Mesenchymal stem cell (in vitro differentiated cells and primary cell): ENCODE measurements around the gene DIAPH2.
A peak's percentile ranks its signal among the peaks of the same experiment; 100 is the strongest.

Experiments used
- DNase-seq: peaks from one replicate; pipeline ENCODE4 v3.0.0-alpha.2; 2013
- H2AFZ ChIP-seq: one replicate; pipeline ENCODE4 v1.6.1; 2013; ENCODE audit warnings: low read depth, mild to moderate bottlenecking, control low read depth, inconsistent platforms, low read length, moderate library complexity
- H2AK5ac ChIP-seq: 2 replicates; pipeline ENCODE4 v1.6.1; 2013; ENCODE audit warnings: low read length, moderate library complexity, mild to moderate bottlenecking, inconsistent platforms; ENCODE audit not compliant: severe bottlenecking
- H2BK120ac ChIP-seq: one replicate; pipeline ENCODE4 v1.6.1; 2013; ENCODE audit warnings: low read depth, mild to moderate bottlenecking, inconsistent platforms, low read length, moderate library complexity
- H2BK12ac ChIP-seq, 2 experiments: one replicate each; pipeline ENCODE4 v1.6.1; 2013; ENCODE audit warnings: inconsistent platforms in 2 of 2, low read length in 2 of 2, mild to moderate bottlenecking in 2 of 2, moderate library complexity in 2 of 2, control low read depth in 1 of 2
- H2BK15ac ChIP-seq: one replicate; pipeline ENCODE4 v1.6.1; 2013; ENCODE audit warnings: mild to moderate bottlenecking, low read depth, inconsistent platforms; ENCODE audit not compliant: poor library complexity, severe bottlenecking
- H2BK5ac ChIP-seq: 2 replicates; pipeline ENCODE4 v1.6.1; 2013; ENCODE audit warnings: low read depth, mild to moderate bottlenecking, low read length, control low read depth, inconsistent platforms; ENCODE audit not compliant: poor library complexity, severe bottlenecking
- H3K14ac ChIP-seq, 2 experiments: one replicate each; pipeline ENCODE4 v1.6.1; 2013; ENCODE audit warnings: inconsistent platforms in 2 of 2, low read length in 2 of 2, control low read depth in 1 of 2, mild to moderate bottlenecking in 1 of 2, moderate library complexity in 1 of 2
- H3K18ac ChIP-seq, 2 experiments: one replicate each; pipeline ENCODE4 v1.6.1; 2013; ENCODE audit warnings: inconsistent platforms in 2 of 2, low read length in 2 of 2, control low read depth in 1 of 2, low read depth in 1 of 2, mild to moderate bottlenecking in 1 of 2
- H3K23ac ChIP-seq, 2 experiments: one replicate each; pipeline ENCODE4 v1.6.1; 2013; ENCODE audit warnings: inconsistent platforms in 2 of 2, low read length in 2 of 2, mild to moderate bottlenecking in 2 of 2, moderate library complexity in 2 of 2, control low read depth in 1 of 2
- H3K27ac ChIP-seq: 2 replicates; pipeline ENCODE4 v1.5.1; 2013; ENCODE audit warnings: mild to moderate bottlenecking, moderate library complexity, low read length, control low read depth, inconsistent platforms; ENCODE audit not compliant: poor library complexity, severe bottlenecking
- H3K27me3 ChIP-seq, 2 experiments: 2 replicates each; pipeline versions ENCODE4 v1.6.1 to v1.7.0; 2013; ENCODE audit warnings: low read length in 2 of 2, mild to moderate bottlenecking in 2 of 2, moderate library complexity in 2 of 2, control low read depth in 1 of 2, inconsistent platforms in 1 of 2; ENCODE audit not compliant: control insufficient read depth in 1 of 2, insufficient read depth in 1 of 2
- H3K36me3 ChIP-seq, 2 experiments: 2 replicates each; pipeline versions ENCODE4 v1.6.1 to v1.7.0; 2013; ENCODE audit warnings: low read length in 2 of 2, control low read depth in 1 of 2, inconsistent platforms in 1 of 2, low read depth in 1 of 2, mild to moderate bottlenecking in 1 of 2; ENCODE audit not compliant: insufficient read depth in 2 of 2, control insufficient read depth in 1 of 2
- H3K4ac ChIP-seq, 2 experiments: one replicate each; pipeline ENCODE4 v1.6.1; 2013; ENCODE audit warnings: inconsistent platforms in 2 of 2, low read length in 2 of 2, mild to moderate bottlenecking in 2 of 2, moderate library complexity in 2 of 2, control low read depth in 1 of 2, low read depth in 1 of 2
- H3K4me1 ChIP-seq: 2 replicates; pipeline ENCODE4 v1.6.1; 2013; ENCODE audit warnings: low read depth, low read length, control low read depth; ENCODE audit not compliant: control insufficient read depth, insufficient read depth
- H3K4me2 ChIP-seq: 2 replicates; pipeline ENCODE4 v1.6.1; 2013; ENCODE audit warnings: low read length, mild to moderate bottlenecking, inconsistent platforms; ENCODE audit not compliant: poor library complexity, severe bottlenecking
- H3K4me3 ChIP-seq, 2 experiments: 2 replicates each; pipeline versions ENCODE4 v1.5.1 to v1.7.0; 2013; ENCODE audit warnings: low read length in 2 of 2, mild to moderate bottlenecking in 2 of 2, control low read depth in 1 of 2, low read depth in 1 of 2; ENCODE audit not compliant: insufficient read depth in 1 of 2
- H3K79me1 ChIP-seq: replicated peaks from 2 replicates; pipeline ENCODE4 v1.6.1; 2013; ENCODE audit warnings: mild to moderate bottlenecking, control low read depth, low read length, inconsistent platforms; ENCODE audit not compliant: poor library complexity, severe bottlenecking
- H3K9ac ChIP-seq: 2 replicates; pipeline ENCODE4 v1.7.0; 2013; ENCODE audit warnings: mild to moderate bottlenecking, low read length, moderate library complexity
- H3K9me3 ChIP-seq: 2 replicates; pipeline ENCODE4 v1.7.0; 2013; ENCODE audit warnings: mild to moderate bottlenecking, low read length; ENCODE audit not compliant: control insufficient read depth
- H4K8ac ChIP-seq: one replicate; pipeline ENCODE4 v1.6.1; 2013; ENCODE audit warnings: inconsistent platforms, mild to moderate bottlenecking, low read length, moderate library complexity
- H4K91ac ChIP-seq: one replicate; pipeline ENCODE4 v1.6.1; 2013; ENCODE audit warnings: mild to moderate bottlenecking, low read length, inconsistent platforms
- WGBS: methylation state at CpG from one replicate; pipeline ENCODE4 v1.1.7; 2013; ENCODE audit warnings: mixed read lengths; 5-methylcytosine and 5-hydroxymethylcytosine counted together

The DIAPH2 gene

GRCh38 chrX:97538745-97539144, 854.1 kb downstream of the DIAPH2 start:
- no peak overlapping the region for H3K23ac ChIP-seq
- no peak overlapping the region for H4K91ac ChIP-seq
- no peak overlapping the region for H2AK5ac ChIP-seq
- no peak overlapping the region for H3K9ac ChIP-seq
- no peak overlapping the region for H3K4me3 ChIP-seq
- no peak overlapping the region for H3K4ac ChIP-seq
- H3K27ac ChIP-seq = no peak overlapping the region
- no peaks in the 10 kb centered on the region for H3K27me3 ChIP-seq
- no peak overlapping the region for H2BK12ac ChIP-seq
- no peak overlapping the region for H2AFZ ChIP-seq
- H4K8ac ChIP-seq = no peak overlapping the region
- no peak overlapping the region for H3K14ac ChIP-seq
- H3K4me2 ChIP-seq = no peak overlapping the region
- WGBS = 100% methylated on average over 1 of the region's 3 CpGs
- H2BK15ac ChIP-seq = no peak overlapping the region
- no peak overlapping the region for H3K18ac ChIP-seq
- no peak for DNase-seq
- H2BK5ac ChIP-seq = no peak overlapping the region
- no peaks in the 10 kb centered on the region for H3K4me1 ChIP-seq
- H3K36me3 ChIP-seq = no peaks in the 10 kb centered on the region
- no peaks in the 10 kb centered on the region for H3K79me1 ChIP-seq
- H2BK120ac ChIP-seq = no peak overlapping the region
- H3K9me3 ChIP-seq = no peaks in the 10 kb centered on the region

- Histone ChIP-seq H4K91ac (no peak overlapping the region), H2BK120ac (no peak overlapping the region), H3K79me1 (no peaks in the 10 kb centered on the region), H3K27me3 (no peaks in the 10 kb centered on the region), H3K9me3 (no peaks in the 10 kb centered on the region), H4K8ac (no peak overlapping the region), H3K18ac (no peak overlapping the region), H3K14ac (no peak overlapping the region), H3K4me2 (no peak overlapping the region), H2AFZ (no peak overlapping the region), H3K23ac (no peak overlapping the region), H3K27ac (no peak overlapping the region), H2BK12ac (no peak overlapping the region), H2BK5ac (no peak overlapping the region), H3K36me3 (no peaks in the 10 kb centered on the region), H2AK5ac (no peak overlapping the region), H3K4me1 (no peaks in the 10 kb centered on the region), H3K4me3 (no peak overlapping the region), H2BK15ac (no peak overlapping the region), H3K4ac (no peak overlapping the region), H3K9ac (no peak overlapping the region)
- WGBS = 83% methylated on average over 1 of the region's 2 CpGs
- no peak for DNase-seq
These were observed 855.4 kb downstream of the DIAPH2 start for GRCh38 chrX:97539970-97540519.

- Histone ChIP-seq H3K4me3 (no peak overlapping the region), H2BK120ac (no peak overlapping the region), H3K14ac (no peak overlapping the region), H2AK5ac (no peak overlapping the region), H3K23ac (no peak overlapping the region), H3K4ac (no peak overlapping the region), H3K36me3 (no peaks in the 10 kb centered on the region), H3K27ac (no peak overlapping the region), H3K9me3 (no peaks in the 10 kb centered on the region), H2BK15ac (no peak overlapping the region), H2BK12ac (no peak overlapping the region), H3K4me2 (no peak overlapping the region), H4K8ac (no peak overlapping the region), H3K27me3 (no peaks in the 10 kb centered on the region), H2BK5ac (no peak overlapping the region), H3K18ac (no peak overlapping the region), H3K79me1 (no peaks in the 10 kb centered on the region), H4K91ac (no peak overlapping the region), H3K4me1 (no peaks in the 10 kb centered on the region), H2AFZ (no peak overlapping the region), H3K9ac (no peak overlapping the region)
- DNase-seq = peak; percentile 38
- 69% methylated on average over 2 of the region's 3 CpGs for WGBS
These were observed 863.4 kb downstream of the DIAPH2 start for GRCh38 chrX:97547877-97548578.

GRCh38 chrX:97551821-97552220, 867.2 kb downstream of the DIAPH2 start:
- H3K4me3 ChIP-seq = no peak overlapping the region
- no peaks in the 10 kb centered on the region for H3K79me1 ChIP-seq
- no peak overlapping the region for H3K18ac ChIP-seq
- H3K4ac ChIP-seq = no peak overlapping the region
- no peak overlapping the region for H3K4me2 ChIP-seq
- H3K14ac ChIP-seq = no peak overlapping the region
- no peak overlapping the region for H2AK5ac ChIP-seq
- H3K9ac ChIP-seq = no peak overlapping the region
- no peak overlapping the region for H3K23ac ChIP-seq
- no peak for DNase-seq
- H3K27me3 ChIP-seq = no peaks in the 10 kb centered on the region
- no peak overlapping the region for H4K91ac ChIP-seq
- no peak overlapping the region for H3K27ac ChIP-seq
- H2BK12ac ChIP-seq = no peak overlapping the region
- H3K36me3 ChIP-seq = no peaks in the 10 kb centered on the region
- no peak overlapping the region for H2AFZ ChIP-seq
- no peaks in the 10 kb centered on the region for H3K4me1 ChIP-seq
- no peak overlapping the region for H2BK15ac ChIP-seq
- 100% methylated on average over 1 of the region's 3 CpGs for WGBS
- H3K9me3 ChIP-seq = no peaks in the 10 kb centered on the region
- no peak overlapping the region for H2BK120ac ChIP-seq
- no peak overlapping the region for H2BK5ac ChIP-seq
- no peak overlapping the region for H4K8ac ChIP-seq
